ENCODE results near the gene ELOVL7.
"Not testable (repeated sequence)": the region's sequence is repeated elsewhere in the genome, so short reads cannot be mapped to it uniquely, and the experiment has no call there.

The ELOVL7 gene

GRCh38 chr5:60830581-60831127, 13.4 kb downstream of the ELOVL7 start:
- DNase-seq (ENCODE audit: low read depth in 2 of 2): no peak

DNA sequence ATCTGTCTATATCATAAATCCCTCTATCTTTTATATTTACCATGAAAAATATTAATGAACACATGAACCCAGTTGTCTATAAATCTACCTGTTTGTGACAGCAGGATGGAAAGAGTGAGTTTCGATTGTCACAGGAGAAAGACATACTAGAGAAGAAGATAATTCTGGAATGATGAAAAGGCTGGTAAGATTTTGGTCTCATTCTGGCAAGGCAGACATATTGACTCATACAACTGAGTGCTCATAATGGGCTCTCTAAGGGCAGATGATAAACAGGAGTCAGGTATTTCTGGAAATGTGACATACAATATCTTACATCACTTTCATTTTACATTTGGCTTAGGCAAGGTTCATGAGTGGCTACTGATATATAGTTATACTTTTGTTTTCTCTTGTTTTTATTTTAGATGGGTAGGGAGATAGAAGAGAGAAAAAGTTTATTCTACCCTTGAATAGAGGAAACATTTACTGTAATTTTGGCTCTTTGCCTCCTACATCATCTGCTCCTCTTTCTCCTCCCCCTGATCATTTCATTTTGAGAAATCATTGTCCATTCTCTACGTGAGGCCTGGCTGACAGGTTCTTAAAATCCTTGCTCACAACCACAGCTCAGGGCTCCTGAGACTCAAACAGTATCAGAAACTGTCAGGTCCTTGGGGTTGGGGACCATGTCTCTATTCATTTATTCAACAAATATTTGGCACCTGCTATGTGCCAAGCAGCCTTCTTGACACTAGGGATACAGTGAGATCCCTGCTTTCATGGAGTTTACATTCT, 14.4 kb downstream of the ELOVL7 start:
- DNase-seq (ENCODE audit: low read depth in 2 of 2): no peak

DNA sequence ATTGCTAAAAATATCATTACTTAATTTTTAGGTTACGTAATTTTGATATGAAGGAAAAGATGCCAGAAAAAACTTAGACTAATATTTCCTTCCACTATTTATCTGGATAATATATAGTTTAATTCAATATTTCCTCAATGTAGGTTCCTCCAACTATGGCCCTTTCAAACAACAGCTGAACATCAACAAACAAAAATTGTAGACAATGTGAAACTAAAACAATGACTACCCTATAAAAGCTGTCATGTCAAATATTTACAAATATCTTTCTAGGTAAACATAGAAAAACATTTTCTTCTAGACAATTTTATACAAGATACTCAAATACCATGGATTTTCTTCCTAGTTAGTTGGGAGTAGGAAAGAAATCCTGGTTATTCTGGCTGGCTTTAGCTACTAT, 16.9 kb downstream of the ELOVL7 start:
- DNase-seq (ENCODE audit: low read depth in 2 of 2): no peak

- no peak for DNase-seq (ENCODE audit: low read depth in 2 of 2)
These were observed 17.4 kb downstream of the ELOVL7 start for GRCh38 chr5:60826653-60827052.

GRCh38 chr5:60823574-60823973, 20.5 kb downstream of the ELOVL7 start:
- DNase-seq (ENCODE audit: low read depth in 2 of 2): no peak

- no peak for DNase-seq (ENCODE audit: low read depth in 2 of 2)
These were observed 21.8 kb downstream of the ELOVL7 start for GRCh38 chr5:60822285-60822556.

GRCh38 chr5:60821488-60822284, 22.4 kb downstream of the ELOVL7 start:
- DNase-seq (ENCODE audit: low read depth in 2 of 2): no peak

DNA sequence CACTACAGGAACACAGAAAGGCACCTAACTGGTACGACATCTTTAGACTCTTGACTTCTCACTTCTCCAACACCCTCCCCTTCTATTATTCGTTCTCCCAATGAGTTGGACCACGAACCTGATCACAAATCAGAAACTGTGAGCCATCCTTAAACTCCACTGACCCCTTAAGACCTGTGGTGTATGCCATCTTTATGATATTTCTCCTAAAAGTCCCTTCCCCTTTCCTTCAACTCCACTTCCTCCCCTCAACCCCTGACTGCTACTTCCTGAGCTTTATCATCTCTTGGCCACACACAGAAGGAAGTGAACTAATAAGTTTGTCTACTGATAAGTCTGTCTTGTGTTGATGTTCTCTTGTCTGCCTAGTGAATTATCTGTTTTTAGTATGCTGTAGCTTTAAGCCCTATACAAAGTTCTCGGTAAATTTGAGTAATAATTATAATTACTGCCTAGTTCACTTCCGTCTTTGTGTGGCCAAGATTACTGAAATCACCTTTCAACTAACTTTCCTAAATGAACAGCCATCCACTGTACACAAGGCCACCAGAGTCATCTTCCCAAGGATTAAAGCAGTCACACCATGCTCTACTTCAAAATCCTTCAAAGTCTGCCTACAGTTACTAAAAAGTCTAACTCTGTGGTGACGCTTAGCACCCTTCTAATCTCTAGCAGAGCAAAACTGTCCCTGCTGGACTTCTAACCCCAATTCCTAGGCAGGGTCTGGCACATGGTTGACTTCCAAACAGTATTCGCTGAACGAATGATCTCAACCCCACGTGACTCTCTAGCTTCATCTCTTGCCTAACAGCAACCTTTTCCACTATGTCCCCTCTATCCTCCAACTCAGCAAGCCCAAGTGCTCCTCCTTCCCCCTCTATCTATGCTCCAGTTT, 23.2 kb downstream of the ELOVL7 start:
- DNase-seq (ENCODE audit: low read depth in 2 of 2): no peak

DNA sequence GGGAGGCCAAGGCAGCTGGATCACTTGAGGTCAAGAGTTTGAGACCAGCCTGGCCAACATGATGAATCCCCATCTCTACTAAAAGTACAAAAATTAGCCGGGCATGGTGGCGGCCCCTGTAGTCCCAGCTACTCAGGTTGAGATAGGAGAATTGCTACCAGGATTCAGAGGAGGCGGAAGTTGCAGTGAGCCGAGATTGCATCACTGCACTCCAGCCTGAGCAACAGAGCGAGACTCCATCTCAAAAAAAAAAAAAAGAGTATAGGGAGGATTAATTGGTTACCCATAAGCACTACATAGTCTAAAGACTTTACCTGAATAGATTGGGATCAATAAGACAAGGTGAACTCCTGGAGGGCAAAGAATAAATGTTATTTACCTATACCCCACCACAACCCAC, 27.9 kb downstream of the ELOVL7 start:
- DNase-seq (ENCODE audit: low read depth in 2 of 2): not testable (repeated sequence)

- no peak for DNase-seq (ENCODE audit: low read depth in 2 of 2)
These were observed 29.6 kb downstream of the ELOVL7 start for GRCh38 chr5:60814498-60814897.

GRCh38 chr5:60812426-60812825, 31.6 kb downstream of the ELOVL7 start:
- no peak for DNase-seq (ENCODE audit: low read depth in 2 of 2)

DNA sequence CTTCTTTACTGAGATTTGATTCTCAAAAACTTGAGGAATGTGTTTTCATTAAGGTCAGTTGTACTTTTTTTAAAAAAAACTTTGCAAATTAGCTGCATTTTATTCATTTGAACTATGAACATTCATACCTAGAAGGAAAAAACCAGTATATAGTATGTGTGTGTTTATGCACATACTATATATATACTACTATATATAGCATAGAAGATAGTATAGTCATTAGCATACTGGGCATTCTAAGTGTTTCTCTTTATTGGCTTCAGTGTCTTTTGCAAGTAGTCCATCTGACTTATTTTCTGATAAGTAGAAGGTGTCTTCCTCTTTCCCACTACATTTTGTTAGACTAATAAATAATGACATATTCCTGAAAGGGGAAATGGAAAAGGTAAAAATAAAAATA, 33.0 kb downstream of the ELOVL7 start:
- no peak for DNase-seq (ENCODE audit: low read depth in 2 of 2)

- DNase-seq (ENCODE audit: low read depth in 2 of 2): no peak
These were observed 33.5 kb downstream of the ELOVL7 start for GRCh38 chr5:60810438-60811085.

DNA sequence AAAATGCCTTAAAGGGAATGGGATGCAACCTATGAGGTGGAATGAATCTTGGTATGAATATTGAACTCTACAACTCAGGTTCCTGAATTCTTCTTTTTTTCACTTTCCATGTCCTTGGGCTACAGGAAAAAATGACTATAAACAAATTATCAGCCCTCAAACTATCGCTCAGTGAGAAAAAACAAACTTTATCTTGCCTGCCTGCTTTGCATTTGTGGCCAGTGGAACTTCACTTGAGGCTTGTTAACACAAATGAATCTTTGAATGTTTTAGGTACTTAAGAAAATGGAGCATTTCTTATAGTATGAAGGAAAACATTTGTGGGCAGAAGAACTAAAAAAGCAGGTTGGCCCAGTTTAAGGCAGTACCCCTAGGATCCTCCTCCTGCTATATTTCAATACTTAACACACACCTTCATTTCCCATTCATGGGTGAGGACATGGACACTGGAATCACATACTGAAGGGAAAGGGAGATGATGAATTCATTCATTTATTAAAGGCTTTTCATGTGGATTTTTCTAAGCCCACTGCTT, 34.1 kb downstream of the ELOVL7 start:
- no peak for DNase-seq (ENCODE audit: low read depth in 2 of 2)

DNA sequence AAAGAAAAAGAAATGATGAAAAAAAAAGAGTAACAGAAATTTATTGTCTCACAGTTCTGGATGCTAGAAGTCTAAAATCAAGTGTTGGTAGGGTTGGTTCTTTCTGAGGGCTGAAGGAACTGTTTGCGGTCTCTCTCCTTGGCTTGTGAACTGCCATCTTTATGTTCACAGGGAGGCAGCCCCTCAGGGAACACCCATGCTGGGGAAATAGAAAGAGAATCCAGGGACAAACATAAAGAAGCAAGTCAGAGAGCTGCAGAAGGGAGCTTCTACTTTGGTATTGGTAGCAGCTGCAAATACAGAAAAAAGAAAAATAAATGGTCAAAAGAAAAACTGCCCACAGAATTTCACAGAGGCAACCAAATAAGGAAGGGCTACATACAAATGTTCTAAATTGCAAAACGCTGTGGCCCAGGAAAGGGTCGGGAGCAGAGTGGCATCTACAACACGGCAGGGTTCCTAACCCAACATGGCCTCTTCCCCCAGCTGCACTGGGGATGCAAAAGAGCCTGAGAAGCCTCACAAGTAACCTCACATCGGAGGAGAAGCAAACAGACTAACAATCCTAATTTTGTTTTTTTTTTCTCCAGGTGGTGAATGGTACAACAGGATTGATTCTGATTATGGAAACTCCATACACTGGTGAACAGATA, 37.4 kb downstream of the ELOVL7 start:
- DNase-seq (ENCODE audit: low read depth in 2 of 2): no peak

DNA sequence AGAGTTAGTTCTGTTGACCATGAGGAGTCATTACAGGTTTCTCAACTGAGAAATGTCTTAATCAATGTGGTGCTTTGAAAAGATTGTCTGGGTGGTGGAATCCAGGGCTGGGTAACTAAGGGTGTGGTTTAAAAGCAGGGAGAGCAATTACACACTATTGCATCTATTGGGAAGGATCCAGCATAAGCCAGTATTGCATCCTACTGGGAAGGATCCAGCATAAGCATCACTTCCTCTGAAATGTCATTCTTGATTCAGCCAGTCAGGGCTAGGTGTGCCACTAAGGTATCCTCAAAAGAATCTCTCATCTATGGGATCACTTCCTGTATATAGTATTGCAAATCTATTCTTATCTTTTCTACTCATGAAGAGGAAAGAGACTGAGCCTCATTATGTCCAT, 38.6 kb downstream of the ELOVL7 start:
- DNase-seq (ENCODE audit: low read depth in 2 of 2): no peak

DNA sequence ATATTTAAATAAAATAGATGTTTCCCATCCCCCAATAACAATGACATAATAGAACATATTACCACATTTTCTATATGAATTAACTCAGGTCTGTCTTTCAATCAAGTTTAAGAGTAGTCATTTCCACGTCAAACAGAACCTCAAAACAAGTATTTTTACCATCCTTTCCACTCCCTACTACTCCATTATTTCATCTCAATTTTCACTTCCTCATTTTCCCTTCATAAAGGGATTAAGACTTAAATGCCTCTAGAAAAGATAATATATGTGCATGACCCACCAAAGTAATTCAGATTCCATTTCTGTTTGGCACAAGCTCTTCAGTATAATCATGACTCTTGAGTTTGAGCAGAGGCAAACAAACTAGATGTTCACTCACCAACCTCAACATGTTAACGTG, 40.4 kb downstream of the ELOVL7 start:
- DNase-seq (ENCODE audit: low read depth in 2 of 2): no peak

GRCh38 chr5:60802986-60803385, 41.1 kb downstream of the ELOVL7 start:
- no peak for DNase-seq (ENCODE audit: low read depth in 2 of 2)

DNA sequence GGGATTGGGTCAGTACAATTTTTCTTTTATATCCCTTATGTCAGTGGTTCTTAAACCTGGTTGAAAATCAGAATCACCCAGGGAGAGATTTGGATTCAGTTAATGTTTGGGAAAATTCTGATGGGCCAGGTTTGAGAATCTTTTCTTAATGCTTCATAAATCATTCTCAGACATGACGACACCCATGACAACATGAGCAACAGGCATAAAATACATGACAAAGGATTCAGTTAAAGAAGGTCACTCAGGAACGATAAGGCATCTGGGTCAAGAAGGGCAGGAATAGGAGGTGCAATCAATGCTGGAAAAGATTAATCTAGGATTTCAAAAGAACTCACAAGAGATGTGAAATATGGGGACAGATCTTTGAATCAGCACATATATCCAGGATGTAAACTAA, 41.8 kb downstream of the ELOVL7 start:
- no peak for DNase-seq (ENCODE audit: low read depth in 2 of 2)

GRCh38 chr5:60797482-60798153, 46.5 kb downstream of the ELOVL7 start:
- DNase-seq (ENCODE audit: low read depth in 2 of 2): no peak
